Pancreas (tissue), 10 donors: ENCODE data around the gene AMPD3. TPM values are rescaled to one million over a fixed set of nuclear protein-coding genes. Genes with fewer than 3 reads are reported as not detected.

Source experiments
- ATAC-seq, 4 donors: fragments of 200-7000 bp; cut with Tn5 transposase; one replicate each; pipeline versions ENCODE4 v1.8.0 to v1.9.1; 2020; ENCODE audit warnings: mild to moderate bottlenecking in 4 of 4, moderate library complexity in 4 of 4
- DNase-seq, 6 donors: peaks; one replicate each; pipeline ENCODE4 v3.0.0-alpha.2; 2020
- FAIRE-seq: peaks from 2 replicates; lab custom pipeline; 2012; peaks lifted over from hg19 to GRCh38; lab: Jason Lieb, UNC
- H3K27ac ChIP-seq, 4 donors: fragments of 200-600 bp; sonication (generic); 1 replicate in 3 of 4; 2 replicates in 1 of 4; pipeline versions ENCODE4 v1.5.0 to v1.8.0; 2020
- H3K27me3 ChIP-seq, 4 donors: fragments of 200-600 bp; one replicate each; pipeline ENCODE4 v1.8.0; 2021
- H3K36me3 ChIP-seq, 3 donors: fragments of 200-600 bp; sonication (generic) in 1 of 3; one replicate each; pipeline versions ENCODE4 v1.5.0 to v1.8.0; 2020 to 2021
- H3K4me1 ChIP-seq, 3 donors: fragments of 200-600 bp; one replicate each; pipeline ENCODE4 v1.8.0; 2021
- H3K4me3 ChIP-seq, 4 donors: fragments of 200-600 bp; sonication (generic) in 2 of 4; one replicate each; pipeline versions ENCODE4 v1.5.0 to v1.8.0; 2020 to 2021
- H3K9me3 ChIP-seq, 4 donors: fragments of 200-600 bp; one replicate each; pipeline ENCODE4 v1.8.0; 2021
- WGBS, 2 donors: extraction: QIAGEN DNeasy Blood & Tissue Kit; methylation state at CpG; one replicate each; pipeline ENCODE4 v1.1.7; 2013; 5-methylcytosine and 5-hydroxymethylcytosine counted together
- intact Hi-C, 3 donors: fragments of 100-400 bp; cut with DNase I; formaldehyde crosslinking; loops; one replicate each; pipeline versions ENCODE4 v1.11.1 to v1.14.2; 2022
- polyA plus RNA-seq, 2 donors: library from polyadenylated mRNA; stranded (reverse); fragments of 200-250 nt; gene quantifications; one replicate each; pipeline ENCODE4 v1.2.3, GENCODE V29; 2013
- total RNA-seq, 6 donors: library from RNA; stranded (reverse); fragmentation: NEBNext Ultra II Directional in 4 of 6; extraction: Animal tissue kit (Norgen Biotek cat#: 25700) in 4 of 6; gene quantifications; one replicate each; pipeline versions ENCODE4 v1.2.1 to v1.2.4, GENCODE V29; 2021 to 2023
- TF ChIP-seq, protein P1 (sequence below), 4 donors: fragments of 200-600 bp; sonication (generic) in 3 of 4; IDR thresholded peaks; one replicate each; pipeline versions ENCODE4 v1.5.0 to v1.8.0; 2021; ENCODE audit warnings: antibody characterized with exemption in 4 of 4
- donor health status: healthy with polysubstance abuse.
- donor health status: DM: no; HTN: no; CAD: no; lungs with moderate emphysema.
- donor health status: DM: no; HTN: no; CAD: no.
- donor health status: control.
- donor health status: control.
- donor health status: Bipolar disorder and iron deficiency.
- donor health status: DM: yes; HTN: yes; CAD: no.
- donor health status: DM: no; HTN: no; CAD: no.
- donor health status: DM: no; HTN: no; CAD: no.
- donor health status: DM: yes; HTN: yes; CAD: no.

AMPD3 gene
- total and polyA plus RNA-seq, 8 donors = 2.7 to 10.0 (median 3.7) TPM

DNA sequence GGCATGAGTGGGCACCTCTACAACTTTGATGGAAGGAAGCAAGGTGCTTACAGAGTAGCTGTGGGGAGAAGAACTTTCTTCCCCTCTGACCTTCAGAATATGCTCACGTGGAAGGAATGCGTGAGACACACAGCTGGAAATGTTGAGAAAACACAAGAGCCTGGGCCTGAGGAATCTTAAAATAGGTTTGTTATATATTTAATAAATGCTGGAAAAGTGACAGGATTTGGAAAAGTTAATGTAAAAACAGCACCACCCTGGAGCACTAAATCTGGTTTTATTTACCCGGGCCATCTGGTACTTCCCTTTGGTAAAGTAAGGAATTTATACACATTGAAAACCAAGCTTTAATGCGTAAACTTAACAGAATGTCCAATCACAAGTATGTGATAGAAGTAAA lies 14.0 kb upstream of the AMPD3 start:
- FAIRE-seq (no peak), DNase-seq (no peak), ATAC-seq (no peak)
- H3K27ac ChIP-seq = no peak overlapping the region
- H3K27me3 ChIP-seq = no peaks in the 10 kb centered on the region
- H3K4me1 ChIP-seq = no peaks in the 10 kb centered on the region
- no peaks in the 10 kb centered on the region for H3K36me3 ChIP-seq
- H3K4me3 ChIP-seq = no peak overlapping the region
- WGBS, 2 donors = 92 to 93% methylated on average over 4 of the region's 4 CpGs
- intact Hi-C loops = no loop called here
- TF ChIP-seq, protein P1, sequence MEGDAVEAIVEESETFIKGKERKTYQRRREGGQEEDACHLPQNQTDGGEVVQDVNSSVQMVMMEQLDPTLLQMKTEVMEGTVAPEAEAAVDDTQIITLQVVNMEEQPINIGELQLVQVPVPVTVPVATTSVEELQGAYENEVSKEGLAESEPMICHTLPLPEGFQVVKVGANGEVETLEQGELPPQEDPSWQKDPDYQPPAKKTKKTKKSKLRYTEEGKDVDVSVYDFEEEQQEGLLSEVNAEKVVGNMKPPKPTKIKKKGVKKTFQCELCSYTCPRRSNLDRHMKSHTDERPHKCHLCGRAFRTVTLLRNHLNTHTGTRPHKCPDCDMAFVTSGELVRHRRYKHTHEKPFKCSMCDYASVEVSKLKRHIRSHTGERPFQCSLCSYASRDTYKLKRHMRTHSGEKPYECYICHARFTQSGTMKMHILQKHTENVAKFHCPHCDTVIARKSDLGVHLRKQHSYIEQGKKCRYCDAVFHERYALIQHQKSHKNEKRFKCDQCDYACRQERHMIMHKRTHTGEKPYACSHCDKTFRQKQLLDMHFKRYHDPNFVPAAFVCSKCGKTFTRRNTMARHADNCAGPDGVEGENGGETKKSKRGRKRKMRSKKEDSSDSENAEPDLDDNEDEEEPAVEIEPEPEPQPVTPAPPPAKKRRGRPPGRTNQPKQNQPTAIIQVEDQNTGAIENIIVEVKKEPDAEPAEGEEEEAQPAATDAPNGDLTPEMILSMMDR (IDR thresholded peaks at IDR 0.05) = no peak
- H3K9me3 ChIP-seq = no peaks in the 10 kb centered on the region

GRCh38 chr11:10441652-10442503 lies 13.2 kb upstream of the AMPD3 start:
- H3K36me3 ChIP-seq = no peaks in the 10 kb centered on the region
- FAIRE-seq (no peak), DNase-seq (no peak), ATAC-seq (no peak)
- TF ChIP-seq, protein P1 (IDR thresholded peaks at IDR 0.05) = no peak
- intact Hi-C loops = no loop called here
- H3K27ac ChIP-seq = no peak overlapping the region
- no peaks in the 10 kb centered on the region for H3K9me3 ChIP-seq
- no peaks in the 10 kb centered on the region for H3K4me1 ChIP-seq
- no peaks in the 10 kb centered on the region for H3K27me3 ChIP-seq
- WGBS, 2 donors = 87 to 92% methylated on average over 8 of the region's 8 CpGs
- no peak overlapping the region for H3K4me3 ChIP-seq

DNA sequence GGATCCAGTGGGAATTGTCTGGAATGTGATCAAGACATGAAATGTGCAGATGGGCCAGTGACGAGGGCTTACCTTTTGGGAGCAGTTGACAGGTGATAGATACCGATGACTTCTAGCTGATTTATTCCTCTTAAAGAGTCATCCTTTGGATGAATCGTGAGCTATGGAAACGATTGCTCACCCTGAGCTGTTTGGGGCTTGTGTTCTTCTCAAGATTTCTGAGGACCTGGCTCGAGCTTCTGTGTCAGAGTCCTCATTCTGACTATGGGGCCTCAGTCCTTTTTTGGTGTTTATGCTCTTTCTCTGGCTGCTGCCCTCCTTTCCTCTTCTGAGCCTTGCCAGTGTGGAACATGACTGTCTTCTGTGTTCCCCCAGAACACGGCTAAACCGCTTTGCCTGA lies 11.9 kb upstream of the AMPD3 start:
- ATAC-seq (no peak), FAIRE-seq (no peak), DNase-seq (no peak)
- Histone ChIP-seq H3K4me3 (no peak overlapping the region), H3K36me3 (no peaks in the 10 kb centered on the region), H3K4me1 (no peaks in the 10 kb centered on the region), H3K27me3 (no peaks in the 10 kb centered on the region), H3K9me3 (no peaks in the 10 kb centered on the region), H3K27ac (no peak overlapping the region)
- 83 to 89% methylated on average over 7 of the region's 7 CpGs for WGBS, 2 donors
- intact Hi-C loops = no loop called here
- TF ChIP-seq, protein P1 (IDR thresholded peaks at IDR 0.05) = no peak

- H3K27me3 ChIP-seq = no peaks in the 10 kb centered on the region
- DNase-seq (no peak), FAIRE-seq (no peak), ATAC-seq (no peak)
- TF ChIP-seq, protein P1 (IDR thresholded peaks at IDR 0.05) = no peak
- intact Hi-C loops = no loop called here
- no peaks in the 10 kb centered on the region for H3K36me3 ChIP-seq
- no peaks in the 10 kb centered on the region for H3K4me1 ChIP-seq
- no peak overlapping the region for H3K27ac ChIP-seq
- no peak overlapping the region for H3K4me3 ChIP-seq
- no peaks in the 10 kb centered on the region for H3K9me3 ChIP-seq
- 66 to 68% methylated on average over 4 of the region's 4 CpGs for WGBS, 2 donors
These were observed 11.3 kb upstream of the AMPD3 start for GRCh38 chr11:10443721-10444235.
